ENCODE data around the gene USP17L25.
"Not testable (repeated sequence)": the region's sequence is repeated elsewhere in the genome, so short reads cannot be mapped to it uniquely, and the experiment has no call there.

Gene USP17L25, protein sequence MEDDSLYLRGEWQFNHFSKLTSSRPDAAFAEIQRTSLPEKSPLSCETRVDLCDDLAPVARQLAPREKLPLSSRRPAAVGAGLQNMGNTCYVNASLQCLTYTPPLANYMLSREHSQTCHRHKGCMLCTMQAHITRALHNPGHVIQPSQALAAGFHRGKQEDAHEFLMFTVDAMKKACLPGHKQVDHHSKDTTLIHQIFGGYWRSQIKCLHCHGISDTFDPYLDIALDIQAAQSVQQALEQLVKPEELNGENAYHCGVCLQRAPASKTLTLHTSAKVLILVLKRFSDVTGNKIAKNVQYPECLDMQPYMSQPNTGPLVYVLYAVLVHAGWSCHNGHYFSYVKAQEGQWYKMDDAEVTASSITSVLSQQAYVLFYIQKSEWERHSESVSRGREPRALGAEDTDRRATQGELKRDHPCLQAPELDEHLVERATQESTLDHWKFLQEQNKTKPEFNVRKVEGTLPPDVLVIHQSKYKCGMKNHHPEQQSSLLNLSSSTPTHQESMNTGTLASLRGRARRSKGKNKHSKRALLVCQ

DNA sequence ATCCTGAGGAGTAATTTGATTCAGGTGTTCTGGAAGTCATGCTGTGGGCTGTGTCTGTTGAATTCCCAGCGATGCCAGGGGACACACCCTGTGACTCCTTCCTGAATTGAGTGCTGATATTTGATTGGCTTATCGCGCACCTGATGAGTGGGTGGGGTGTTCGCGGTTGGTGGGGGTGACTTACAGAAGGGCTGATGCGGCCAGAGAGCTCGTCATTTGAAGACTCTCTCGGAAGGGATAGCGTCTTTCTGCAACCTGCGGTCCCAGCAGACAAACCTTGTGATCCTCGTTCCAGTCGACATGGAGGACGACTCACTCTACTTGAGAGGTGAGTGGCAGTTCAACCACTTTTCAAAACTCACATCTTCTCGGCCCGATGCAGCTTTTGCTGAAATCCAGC, at the start of gene USP17L25:
Gene USP17L25, plus strand, starts transcription at position 301 of the 400 bp plus-strand sequence. Its CDS starts 0 bp downstream, at position 301.
- DNase-seq (ENCODE audit: low read depth); H3K4me3 ChIP-seq (ENCODE audit: low read depth, low read length): not testable (repeated sequence)

DNA sequence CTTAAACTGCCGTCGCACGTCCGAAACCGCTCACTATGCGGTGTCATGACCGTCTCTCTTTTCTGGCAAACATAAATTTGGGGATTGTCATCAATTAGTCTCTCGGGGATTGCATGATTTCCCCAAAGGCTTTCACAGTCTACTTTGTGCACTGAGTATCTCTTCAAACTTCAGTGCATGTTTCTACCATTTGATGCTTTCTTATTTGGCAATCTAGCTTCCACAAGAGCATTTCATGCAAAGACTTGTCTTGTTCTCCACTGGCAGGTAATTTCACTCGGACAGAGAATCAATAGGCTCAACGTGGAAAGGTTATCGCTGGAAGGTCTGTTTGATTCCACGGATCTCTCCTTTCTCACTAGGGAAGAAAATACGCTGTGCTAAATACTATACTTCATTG, 5.5 kb upstream of the USP17L25 start:
- H3K4me3 ChIP-seq (ENCODE audit: low read depth, low read length); DNase-seq (ENCODE audit: low read depth): not testable (repeated sequence)

DNA sequence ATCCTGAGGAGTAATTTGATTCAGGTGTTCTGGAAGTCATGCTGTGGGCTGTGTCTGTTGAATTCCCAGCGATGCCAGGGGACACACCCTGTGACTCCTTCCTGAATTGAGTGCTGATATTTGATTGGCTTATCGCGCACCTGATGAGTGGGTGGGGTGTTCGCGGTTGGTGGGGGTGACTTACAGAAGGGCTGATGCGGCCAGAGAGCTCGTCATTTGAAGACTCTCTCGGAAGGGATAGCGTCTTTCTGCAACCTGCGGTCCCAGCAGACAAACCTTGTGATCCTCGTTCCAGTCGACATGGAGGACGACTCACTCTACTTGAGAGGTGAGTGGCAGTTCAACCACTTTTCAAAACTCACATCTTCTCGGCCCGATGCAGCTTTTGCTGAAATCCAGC, 4.8 kb upstream of the USP17L25 start, which contains the start of gene USP17L24:
Gene USP17L24, plus strand, starts transcription at position 301 of the 400 bp plus-strand sequence. Its CDS starts 0 bp downstream, at position 301.
- not testable (repeated sequence) for H3K4me3 ChIP-seq (ENCODE audit: low read depth, low read length); DNase-seq (ENCODE audit: low read depth)

DNA sequence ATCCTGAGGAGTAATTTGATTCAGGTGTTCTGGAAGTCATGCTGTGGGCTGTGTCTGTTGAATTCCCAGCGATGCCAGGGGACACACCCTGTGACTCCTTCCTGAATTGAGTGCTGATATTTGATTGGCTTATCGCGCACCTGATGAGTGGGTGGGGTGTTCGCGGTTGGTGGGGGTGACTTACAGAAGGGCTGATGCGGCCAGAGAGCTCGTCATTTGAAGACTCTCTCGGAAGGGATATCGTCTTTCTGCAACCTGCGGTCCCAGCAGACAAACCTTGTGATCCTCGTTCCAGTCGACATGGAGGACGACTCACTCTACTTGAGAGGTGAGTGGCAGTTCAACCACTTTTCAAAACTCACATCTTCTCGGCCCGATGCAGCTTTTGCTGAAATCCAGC, 4.6 kb downstream of the USP17L25 start, which contains the start of gene USP17L26:
Gene USP17L26, plus strand, starts transcription at position 301 of the 400 bp plus-strand sequence. Its CDS starts 0 bp downstream, at position 301.
- DNase-seq (ENCODE audit: low read depth), result not testable (repeated sequence)

DNA sequence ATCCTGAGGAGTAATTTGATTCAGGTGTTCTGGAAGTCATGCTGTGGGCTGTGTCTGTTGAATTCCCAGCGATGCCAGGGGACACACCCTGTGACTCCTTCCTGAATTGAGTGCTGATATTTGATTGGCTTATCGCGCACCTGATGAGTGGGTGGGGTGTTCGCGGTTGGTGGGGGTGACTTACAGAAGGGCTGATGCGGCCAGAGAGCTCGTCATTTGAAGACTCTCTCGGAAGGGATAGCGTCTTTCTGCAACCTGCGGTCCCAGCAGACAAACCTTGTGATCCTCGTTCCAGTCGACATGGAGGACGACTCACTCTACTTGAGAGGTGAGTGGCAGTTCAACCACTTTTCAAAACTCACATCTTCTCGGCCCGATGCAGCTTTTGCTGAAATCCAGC, 9.4 kb downstream of the USP17L25 start, which contains the start of gene USP17L5:
Gene USP17L5, plus strand, starts transcription at position 301 of the 400 bp plus-strand sequence. Its CDS starts 0 bp downstream, at position 301.
- not testable (repeated sequence) for H3K4me3 ChIP-seq (ENCODE audit: low read depth, low read length); DNase-seq (ENCODE audit: low read depth)

More for the DNA sequence above, 4.6 kb downstream of the USP17L25 start, which contains the start of gene USP17L26:
- H3K4me3 ChIP-seq (ENCODE audit: low read depth, low read length), result not testable (repeated sequence)

DNA sequence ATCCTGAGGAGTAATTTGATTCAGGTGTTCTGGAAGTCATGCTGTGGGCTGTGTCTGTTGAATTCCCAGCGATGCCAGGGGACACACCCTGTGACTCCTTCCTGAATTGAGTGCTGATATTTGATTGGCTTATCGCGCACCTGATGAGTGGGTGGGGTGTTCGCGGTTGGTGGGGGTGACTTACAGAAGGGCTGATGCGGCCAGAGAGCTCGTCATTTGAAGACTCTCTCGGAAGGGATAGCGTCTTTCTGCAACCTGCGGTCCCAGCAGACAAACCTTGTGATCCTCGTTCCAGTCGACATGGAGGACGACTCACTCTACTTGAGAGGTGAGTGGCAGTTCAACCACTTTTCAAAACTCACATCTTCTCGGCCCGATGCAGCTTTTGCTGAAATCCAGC, 14.1 kb downstream of the USP17L25 start, which contains the start of gene USP17L27:
Gene USP17L27, plus strand, starts transcription at position 301 of the 400 bp plus-strand sequence. Its CDS starts 0 bp downstream, at position 301.
- not testable (repeated sequence) for H3K4me3 ChIP-seq (ENCODE audit: low read depth, low read length); DNase-seq (ENCODE audit: low read depth)

DNA sequence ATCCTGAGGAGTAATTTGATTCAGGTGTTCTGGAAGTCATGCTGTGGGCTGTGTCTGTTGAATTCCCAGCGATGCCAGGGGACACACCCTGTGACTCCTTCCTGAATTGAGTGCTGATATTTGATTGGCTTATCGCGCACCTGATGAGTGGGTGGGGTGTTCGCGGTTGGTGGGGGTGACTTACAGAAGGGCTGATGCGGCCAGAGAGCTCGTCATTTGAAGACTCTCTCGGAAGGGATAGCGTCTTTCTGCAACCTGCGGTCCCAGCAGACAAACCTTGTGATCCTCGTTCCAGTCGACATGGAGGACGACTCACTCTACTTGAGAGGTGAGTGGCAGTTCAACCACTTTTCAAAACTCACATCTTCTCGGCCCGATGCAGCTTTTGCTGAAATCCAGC, 18.9 kb downstream of the USP17L25 start, which contains the start of gene USP17L28:
Gene USP17L28, plus strand, starts transcription at position 301 of the 400 bp plus-strand sequence. Its CDS starts 0 bp downstream, at position 301.
- not testable (repeated sequence) for H3K4me3 ChIP-seq (ENCODE audit: low read depth, low read length); DNase-seq (ENCODE audit: low read depth)

DNA sequence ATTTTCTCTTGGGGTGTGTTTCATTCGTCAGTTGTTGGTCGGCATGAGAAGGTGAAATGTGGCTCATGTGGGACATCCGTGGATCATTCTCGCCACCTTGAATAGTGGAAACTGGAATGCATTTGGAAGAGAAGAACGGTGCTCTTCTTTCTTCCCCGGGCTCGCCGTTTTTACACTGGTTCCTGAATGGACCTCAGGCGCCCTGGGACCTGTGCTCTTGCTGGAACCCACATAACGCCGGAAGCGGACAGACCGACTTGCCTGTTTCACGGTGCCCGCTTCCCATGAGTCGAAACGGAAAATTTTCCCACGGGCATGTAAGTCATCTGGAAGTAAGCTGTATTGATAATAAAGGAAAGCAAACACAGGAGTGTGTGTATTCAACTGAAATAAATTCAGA, 21.2 kb downstream of the USP17L25 start:
- H3K4me3 ChIP-seq (ENCODE audit: low read depth, low read length); DNase-seq (ENCODE audit: low read depth): not testable (repeated sequence)

DNA sequence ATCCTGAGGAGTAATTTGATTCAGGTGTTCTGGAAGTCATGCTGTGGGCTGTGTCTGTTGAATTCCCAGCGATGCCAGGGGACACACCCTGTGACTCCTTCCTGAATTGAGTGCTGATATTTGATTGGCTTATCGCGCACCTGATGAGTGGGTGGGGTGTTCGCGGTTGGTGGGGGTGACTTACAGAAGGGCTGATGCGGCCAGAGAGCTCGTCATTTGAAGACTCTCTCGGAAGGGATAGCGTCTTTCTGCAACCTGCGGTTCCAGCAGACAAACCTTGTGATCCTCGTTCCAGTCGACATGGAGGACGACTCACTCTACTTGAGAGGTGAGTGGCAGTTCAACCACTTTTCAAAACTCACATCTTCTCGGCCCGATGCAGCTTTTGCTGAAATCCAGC, 23.6 kb downstream of the USP17L25 start, which contains the start of gene USP17L29:
Gene USP17L29, plus strand, starts transcription at position 301 of the 400 bp plus-strand sequence. Its CDS starts 0 bp downstream, at position 301.
- not testable (repeated sequence) for H3K4me3 ChIP-seq (ENCODE audit: low read depth, low read length); DNase-seq (ENCODE audit: low read depth)

DNA sequence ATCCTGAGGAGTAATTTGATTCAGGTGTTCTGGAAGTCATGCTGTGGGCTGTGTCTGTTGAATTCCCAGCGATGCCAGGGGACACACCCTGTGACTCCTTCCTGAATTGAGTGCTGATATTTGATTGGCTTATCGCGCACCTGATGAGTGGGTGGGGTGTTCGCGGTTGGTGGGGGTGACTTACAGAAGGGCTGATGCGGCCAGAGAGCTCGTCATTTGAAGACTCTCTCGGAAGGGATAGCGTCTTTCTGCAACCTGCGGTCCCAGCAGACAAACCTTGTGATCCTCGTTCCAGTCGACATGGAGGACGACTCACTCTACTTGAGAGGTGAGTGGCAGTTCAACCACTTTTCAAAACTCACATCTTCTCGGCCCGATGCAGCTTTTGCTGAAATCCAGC, 33.1 kb downstream of the USP17L25 start, which contains the start of gene USP17L30:
Gene USP17L30, plus strand, starts transcription at position 301 of the 400 bp plus-strand sequence. Its CDS starts 0 bp downstream, at position 301.
- not testable (repeated sequence) for H3K4me3 ChIP-seq (ENCODE audit: low read depth, low read length); DNase-seq (ENCODE audit: low read depth)

DNA sequence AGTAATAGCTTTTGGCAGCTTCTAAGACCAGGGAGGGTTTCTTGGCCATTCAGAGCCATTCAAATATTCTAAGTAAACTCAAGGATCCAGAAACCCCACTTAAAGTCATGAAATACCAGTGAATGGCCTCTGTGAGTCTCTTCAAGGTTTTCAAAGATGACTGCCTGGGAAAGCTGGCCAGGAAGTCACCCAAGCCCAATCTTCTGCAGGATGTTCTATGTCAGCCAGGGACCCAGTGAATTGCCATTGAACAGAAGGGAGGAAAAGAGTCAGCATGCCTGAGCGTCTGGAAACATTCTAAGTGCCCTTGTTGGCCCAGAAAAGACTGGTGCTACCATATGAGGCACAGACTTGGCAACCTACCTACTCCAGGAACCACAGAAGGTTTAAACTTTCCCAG, 50.2 kb downstream of the USP17L25 start:
- not testable (repeated sequence) for H3K4me3 ChIP-seq (ENCODE audit: low read depth, low read length); DNase-seq (ENCODE audit: low read depth)
